NOMO-1 treated with dmso at 0.1 percent for 144 hours (cell line): ENCODE measurements around the gene HOXD10.
A peak's percentile ranks its signal among the peaks of the same experiment; 100 is the strongest.

Experiments
- DNase-seq: peaks from one replicate; lab custom pipeline; 2025; ENCODE audit not compliant: unreplicated experiment; lab: John Stamatoyannopoulos, UW

The HOXD10 gene

GRCh38 chr2:176082525-176082823 lies 34.1 kb upstream of the HOXD10 start:
- no peak for DNase-seq

GRCh38 chr2:176082824-176083751 lies 33.5 kb upstream of the HOXD10 start:
- DNase-seq: no peak

- DNase-seq: no peak
These were observed 32.7 kb upstream of the HOXD10 start, which contains the start of gene EVX2 for GRCh38 chr2:176083796-176084261. EVX2 (minus strand) TSS chr2:176083962; CDS start chr2:176083776, 186 bp downstream.

- no peak for DNase-seq
These were observed 31.9 kb upstream of the HOXD10 start for GRCh38 chr2:176084611-176085119.

- no peak for DNase-seq
These were observed 31.3 kb upstream of the HOXD10 start for GRCh38 chr2:176085120-176085788.

GRCh38 chr2:176085861-176086771 lies 30.5 kb upstream of the HOXD10 start:
- no peak for DNase-seq

- DNase-seq: no peak
These were observed 29.1 kb upstream of the HOXD10 start for GRCh38 chr2:176087330-176088047.

- peak; percentile 22 for DNase-seq
These were observed 28.3 kb upstream of the HOXD10 start for GRCh38 chr2:176088048-176088936.

- DNase-seq: no peak
These were observed 27.4 kb upstream of the HOXD10 start for GRCh38 chr2:176088937-176089842.

- no peak for DNase-seq
These were observed 26.7 kb upstream of the HOXD10 start for GRCh38 chr2:176089843-176090395.

GRCh38 chr2:176090862-176091261 lies 25.7 kb upstream of the HOXD10 start:
- no peak for DNase-seq

- DNase-seq: no peak
These were observed 25.0 kb upstream of the HOXD10 start for GRCh38 chr2:176091329-176092258.

- DNase-seq: no peak
These were observed 24.1 kb upstream of the HOXD10 start, which contains the start of gene HOXD13 for GRCh38 chr2:176092270-176093144. HOXD13 (plus strand) TSS chr2:176092721; CDS start chr2:176092891, 170 bp downstream.

GRCh38 chr2:176093145-176093897 lies 23.3 kb upstream of the HOXD10 start:
- DNase-seq: no peak

GRCh38 chr2:176093898-176094249 lies 22.7 kb upstream of the HOXD10 start:
- DNase-seq: no peak
